NCI-H146 treated with DMSO at 0.1 percent for 48 hours (cell line): ENCODE measurements around the gene EPB41L4A.
"Not testable (repeated sequence)": the region's sequence is repeated elsewhere in the genome, so short reads cannot be mapped to it uniquely, and the experiment has no call there.

ENCODE experiments used
- DNase-seq: peaks from one replicate; lab custom pipeline; 2025; ENCODE audit not compliant: unreplicated experiment; lab: John Stamatoyannopoulos, UW

EPB41L4A gene

DNA sequence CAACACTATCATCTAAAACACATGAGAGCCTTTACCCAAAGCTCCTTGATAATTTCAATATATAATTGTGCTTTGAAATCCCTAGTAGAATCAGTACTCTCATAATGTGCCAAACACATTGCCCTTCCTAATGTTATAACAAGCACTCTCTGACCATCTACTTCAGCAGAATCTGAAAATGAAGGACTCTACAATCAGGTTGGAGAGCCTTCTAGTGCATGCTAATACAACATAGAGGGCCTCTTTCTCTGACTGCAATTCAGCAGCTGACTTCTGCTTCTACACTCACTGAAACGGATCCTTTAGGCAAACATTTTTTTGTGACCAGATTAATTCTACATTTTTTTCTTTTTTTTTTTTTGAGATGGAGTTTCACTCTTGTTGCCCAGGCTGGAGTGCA, 155.6 kb downstream of the EPB41L4A start:
- DNase-seq, result no peak

- no peak for DNase-seq
Measured at GRCh38 chr5:112258571-112258970, 160.5 kb downstream of the EPB41L4A start.

GRCh38 chr5:112257976-112258375, 161.1 kb downstream of the EPB41L4A start:
- DNase-seq, result no peak

GRCh38 chr5:112257005-112257404, 162.1 kb downstream of the EPB41L4A start:
- no peak for DNase-seq

GRCh38 chr5:112254303-112254702, 164.8 kb downstream of the EPB41L4A start:
- DNase-seq, result no peak

GRCh38 chr5:112253478-112254250, 165.4 kb downstream of the EPB41L4A start:
- no peak for DNase-seq

GRCh38 chr5:112250551-112250950, 168.5 kb downstream of the EPB41L4A start:
- no peak for DNase-seq

DNA sequence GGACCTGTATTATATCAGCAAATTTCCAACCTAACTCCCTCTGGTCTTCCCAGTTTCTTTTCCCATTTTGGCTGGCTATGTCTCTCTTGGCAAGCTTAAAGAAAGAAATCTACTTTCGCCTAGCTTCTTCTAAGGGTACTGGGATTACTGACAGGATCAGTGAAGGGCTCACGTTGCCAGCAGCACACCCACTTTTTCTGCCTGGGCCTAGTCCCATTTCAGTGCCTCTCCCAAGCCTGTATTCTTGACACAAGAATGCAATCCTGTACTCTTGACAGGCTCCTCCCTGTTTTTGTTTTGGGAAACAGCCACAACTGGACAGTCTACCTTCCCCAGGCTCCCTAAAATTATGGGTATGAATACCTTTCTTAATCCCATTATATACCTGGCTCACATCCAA, 170.5 kb downstream of the EPB41L4A start:
- no peak for DNase-seq

GRCh38 chr5:112247960-112248359, 171.1 kb downstream of the EPB41L4A start:
- no peak for DNase-seq

GRCh38 chr5:112245656-112246055, 173.4 kb downstream of the EPB41L4A start:
- DNase-seq, result no peak

DNA sequence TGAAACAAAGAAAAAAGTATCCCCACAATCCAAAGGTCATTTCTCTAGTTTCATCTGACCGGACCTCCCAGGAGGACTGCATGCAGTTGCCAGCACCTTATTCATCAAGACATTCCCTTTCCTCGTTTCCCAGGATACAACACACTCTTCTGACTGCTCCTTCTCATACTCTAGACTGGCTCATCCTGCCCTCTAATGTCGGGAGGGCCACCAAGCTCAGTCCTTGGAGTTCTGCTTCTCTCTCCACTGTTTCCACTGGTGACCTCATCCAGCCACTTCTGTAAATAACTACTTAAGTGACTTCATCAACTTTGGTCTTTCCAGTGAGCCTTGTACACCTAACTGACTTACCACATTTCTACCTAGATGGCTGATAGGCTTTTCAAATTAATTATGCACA, 179.1 kb downstream of the EPB41L4A start:
- no peak for DNase-seq

GRCh38 chr5:112238473-112238872, 180.6 kb downstream of the EPB41L4A start:
- DNase-seq, result no peak

- no peak for DNase-seq
Measured at GRCh38 chr5:112237456-112237855, 181.6 kb downstream of the EPB41L4A start.

- DNase-seq, result no peak
Measured at GRCh38 chr5:112234000-112234399, 185.1 kb downstream of the EPB41L4A start.

DNA sequence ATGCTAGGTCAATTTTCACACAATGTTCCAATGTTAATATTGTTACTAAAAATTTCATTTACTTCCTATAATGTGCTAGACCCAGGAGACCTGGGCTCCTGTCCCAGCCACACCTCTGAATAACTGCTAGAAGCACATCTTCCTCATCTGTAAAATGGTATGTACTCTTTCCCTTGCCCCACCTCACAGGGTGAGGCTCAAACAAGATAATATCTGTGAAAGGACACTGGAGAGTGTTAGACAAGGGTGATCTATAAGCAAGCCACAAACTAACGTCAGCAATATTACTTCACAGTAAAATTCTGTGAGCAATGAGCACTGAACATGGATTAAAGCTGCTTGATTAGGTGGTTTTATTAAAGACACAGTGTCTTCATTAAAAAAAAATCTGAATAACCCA, 186.4 kb downstream of the EPB41L4A start:
- no peak for DNase-seq

GRCh38 chr5:112230606-112231005, 188.5 kb downstream of the EPB41L4A start:
- no peak for DNase-seq

- no peak for DNase-seq
Measured at GRCh38 chr5:112228667-112229066, 190.4 kb downstream of the EPB41L4A start.

DNA sequence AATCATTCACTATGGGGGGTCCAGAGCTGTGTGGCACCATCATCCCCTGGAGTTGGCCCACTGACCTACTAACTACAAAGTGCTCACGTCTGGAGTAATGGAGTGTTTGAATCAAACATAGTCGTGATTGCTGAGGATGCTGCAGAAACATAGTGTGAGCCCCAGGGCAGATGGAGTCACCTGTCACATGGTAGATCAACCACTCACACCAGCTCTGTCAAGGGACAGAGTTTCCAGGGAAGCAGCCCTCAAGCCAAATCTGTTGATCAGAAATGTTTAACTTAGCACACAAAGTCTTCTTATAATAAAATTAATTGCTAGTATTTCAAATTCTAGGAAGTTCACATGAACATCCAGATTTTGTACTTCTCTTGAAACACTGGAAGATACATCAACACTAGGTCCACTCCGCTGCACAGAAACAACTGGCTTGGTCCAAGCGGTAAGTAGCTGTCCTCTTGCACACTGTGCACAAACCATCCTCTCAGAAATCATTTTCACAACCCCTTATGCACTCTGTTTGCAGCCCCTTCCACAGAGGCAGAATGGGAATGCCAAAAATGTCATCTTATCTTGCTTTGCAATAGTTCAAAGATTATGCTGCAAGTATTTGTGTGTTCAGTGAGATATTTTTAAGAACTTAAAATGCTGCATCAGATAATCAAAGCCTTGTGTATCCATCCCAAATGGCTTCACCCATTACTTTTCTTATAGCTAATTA, 191.0 kb downstream of the EPB41L4A start:
- DNase-seq, result no peak

DNA sequence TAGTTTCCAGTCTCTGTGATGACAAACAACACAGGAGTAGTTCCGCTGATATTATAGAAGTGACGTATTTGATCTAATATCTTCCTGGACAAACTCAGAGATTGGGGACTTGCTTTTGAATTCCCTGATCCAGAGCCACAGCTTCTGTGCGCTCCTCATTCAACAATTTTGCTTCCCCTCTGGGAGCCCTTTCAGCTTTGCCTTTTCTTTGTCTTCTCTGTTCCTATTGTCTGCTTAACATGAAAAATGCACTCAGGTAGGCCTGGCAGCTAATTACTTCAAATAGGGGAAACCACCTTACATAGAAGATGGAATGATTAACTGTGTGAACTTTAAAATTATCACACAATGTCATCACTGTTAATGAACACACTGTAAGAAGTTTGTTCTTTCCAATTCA, 192.9 kb downstream of the EPB41L4A start:
- no peak for DNase-seq

GRCh38 chr5:112222997-112223396, 196.1 kb downstream of the EPB41L4A start:
- not testable (repeated sequence) for DNase-seq

DNA sequence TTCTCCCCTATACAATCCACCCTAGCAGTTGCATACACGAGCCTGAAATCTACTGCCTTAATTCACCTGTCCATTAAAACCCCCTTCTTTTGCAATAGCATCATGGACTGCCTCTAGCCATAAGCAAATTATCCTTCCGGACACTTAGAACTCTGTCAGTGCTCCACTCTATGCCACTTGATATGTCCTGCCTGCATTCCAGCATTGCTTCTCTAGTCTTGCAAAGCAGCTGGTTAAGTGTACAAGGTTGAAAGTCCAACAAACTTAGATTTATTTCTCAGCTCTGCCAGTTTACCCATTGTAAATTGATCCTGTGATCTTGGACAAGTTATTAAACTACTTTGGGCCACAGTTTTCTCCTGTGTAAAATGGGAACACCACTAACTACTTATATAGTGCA, 197.9 kb downstream of the EPB41L4A start:
- DNase-seq, result no peak

DNA sequence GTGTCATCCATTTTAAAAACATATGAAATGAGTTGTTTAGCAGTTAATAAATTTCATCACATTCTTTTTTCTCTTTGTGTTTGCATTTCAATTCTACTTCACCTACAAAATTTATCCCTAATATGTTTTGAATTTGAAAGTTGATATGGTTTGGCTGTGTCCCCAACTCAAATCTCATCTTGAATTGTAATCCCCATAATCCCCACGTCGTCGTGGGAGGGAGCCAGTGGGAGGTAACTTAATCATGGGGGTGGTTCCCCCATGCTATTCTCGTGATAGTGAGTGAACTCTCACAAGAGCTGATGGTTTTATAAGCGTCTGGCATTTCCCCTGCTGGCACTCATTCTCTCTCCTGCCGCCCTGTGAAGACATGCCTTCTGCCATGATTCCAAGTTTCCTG, 200.1 kb downstream of the EPB41L4A start:
- DNase-seq, result no peak
